ENCODE measurements around the gene MPZL1. TPM values are rescaled to one million over a fixed set of nuclear protein-coding genes. Genes with fewer than 3 reads are reported as not detected.

The MPZL1 gene
- total and polyA plus RNA-seq, 2 donors (not counting 3 experiments of a cell fraction or from before 2014, with no cell fraction given): 41.7 to 99.1 TPM

GRCh38 chr1:167749741-167750140, 28.0 kb downstream of the MPZL1 start:
- CTCF ChIA-PET: interaction anchor here (0.5 to 1.1 kb wide), 2 partner anchors 62 to 80 kb away, joined by 3 read pairs; no protein-coding TSS in a partner anchor
- Histone ChIP-seq H2AFZ (ENCODE audit: low read depth, low read length) (no peak overlapping the region), H3K27me3 (ENCODE audit: control insufficient read depth in 2 of 2, insufficient read depth in 2 of 2, low read length in 2 of 2) (no peaks in the 10 kb centered on the region), H3K9me3 (replicated peaks; ENCODE audit: control insufficient read depth, insufficient read depth, low read length) (no peaks in the 10 kb centered on the region), H3K4me1 (ENCODE audit: control insufficient read depth, extremely low read depth, insufficient read depth, low read length) (peaks cover 2% of the 10 kb centered on the region), H3K9me1 (replicated peaks; ENCODE audit: control insufficient read depth, extremely low read depth, insufficient read depth, low read length) (no peaks in the 10 kb centered on the region), H3K4me3 (replicated peaks in 1 of 3; ENCODE audit: insufficient read depth in 1 of 3, low read depth in 1 of 3, low read length in 3 of 3) (no peak overlapping the region), H4K20me1 (replicated peaks; ENCODE audit: control insufficient read depth, extremely low read depth, insufficient read depth, low read length) (no peaks in the 10 kb centered on the region), H3K36me3 (ENCODE audit: control insufficient read depth in 2 of 2, extremely low read depth in 1 of 2, insufficient read depth in 2 of 2, low read length in 2 of 2) (no peaks in the 10 kb centered on the region), H3K4me2 (ENCODE audit: insufficient read depth, low read length) (no peak overlapping the region), H3K9ac (replicated peaks; ENCODE audit: extremely low read depth, insufficient read depth, low read length) (no peak overlapping the region), H3K79me2 (ENCODE audit: control insufficient read depth, insufficient read depth, low read length) (peaks cover 44% of the 10 kb centered on the region), H3K27ac (ENCODE audit: insufficient read depth, low read depth, low read length) (no peak overlapping the region)
- no TSS peak for BruUV-seq (replicated peaks)
- intact Hi-C loops (cut with micrococcal nuclease): no loop called here
- POLR2A ChIA-PET: no interaction called here
- dilution Hi-C loops (cut with MboI; ENCODE audit: extremely low pct_ligation_motif_present, low sequenced_read_pairs): no loop called here
- no peak for DNase-seq (ENCODE audit: low read depth, low spot score)
- TF ChIP-seq, protein P1, sequence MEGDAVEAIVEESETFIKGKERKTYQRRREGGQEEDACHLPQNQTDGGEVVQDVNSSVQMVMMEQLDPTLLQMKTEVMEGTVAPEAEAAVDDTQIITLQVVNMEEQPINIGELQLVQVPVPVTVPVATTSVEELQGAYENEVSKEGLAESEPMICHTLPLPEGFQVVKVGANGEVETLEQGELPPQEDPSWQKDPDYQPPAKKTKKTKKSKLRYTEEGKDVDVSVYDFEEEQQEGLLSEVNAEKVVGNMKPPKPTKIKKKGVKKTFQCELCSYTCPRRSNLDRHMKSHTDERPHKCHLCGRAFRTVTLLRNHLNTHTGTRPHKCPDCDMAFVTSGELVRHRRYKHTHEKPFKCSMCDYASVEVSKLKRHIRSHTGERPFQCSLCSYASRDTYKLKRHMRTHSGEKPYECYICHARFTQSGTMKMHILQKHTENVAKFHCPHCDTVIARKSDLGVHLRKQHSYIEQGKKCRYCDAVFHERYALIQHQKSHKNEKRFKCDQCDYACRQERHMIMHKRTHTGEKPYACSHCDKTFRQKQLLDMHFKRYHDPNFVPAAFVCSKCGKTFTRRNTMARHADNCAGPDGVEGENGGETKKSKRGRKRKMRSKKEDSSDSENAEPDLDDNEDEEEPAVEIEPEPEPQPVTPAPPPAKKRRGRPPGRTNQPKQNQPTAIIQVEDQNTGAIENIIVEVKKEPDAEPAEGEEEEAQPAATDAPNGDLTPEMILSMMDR (IDR thresholded peaks at IDR 0.05; ENCODE audit: extremely low read depth in 1 of 2, insufficient read depth in 1 of 2, low read depth in 1 of 2, low read length in 2 of 2): no peak
- TF ChIP-seq MAX (IDR thresholded peaks at IDR 0.05; ENCODE audit: insufficient read depth, insufficient read length) (no peak), POLR2AphosphoS5 (IDR thresholded peaks at IDR 0.05; ENCODE audit: insufficient read depth, low read depth, low read length) (no peak), JUN (IDR thresholded peaks at IDR 0.05; ENCODE audit: borderline replicate concordance, insufficient read depth, insufficient read length, low read depth) (no peak), MYC (IDR thresholded peaks at IDR 0.05; ENCODE audit: low read depth, low read length) (no peak), FOS (IDR thresholded peaks at IDR 0.05; ENCODE audit: borderline replicate concordance, insufficient read depth, low read length) (no peak), POLR2A (IDR thresholded peaks at IDR 0.05; ENCODE audit: low read depth, low read length) (no peak), EZH2 (IDR thresholded peaks at IDR 0.05; ENCODE audit: borderline replicate concordance, low read depth, low read length, severe bottlenecking) (no peak), GATA2 (IDR thresholded peaks at IDR 0.05; ENCODE audit: insufficient read depth, insufficient read length, low read depth, low read length) (no peak)
- no peak for FAIRE-seq
